HG03565 (cell line): ENCODE results near the gene CEACAM6.
A peak's percentile ranks its signal among the peaks of the same experiment; 100 is the strongest.
"Not testable (repeated sequence)": the region's sequence is repeated elsewhere in the genome, so short reads cannot be mapped to it uniquely, and the experiment has no call there.

Experiments
- ATAC-seq: cut with Tn5 transposase; IDR thresholded peaks from one replicate; pipeline ENCODE4 v1.9.1; 2021; ENCODE audit warnings: mild to moderate bottlenecking, moderate library complexity; ENCODE audit not compliant: unreplicated experiment

Gene CEACAM6

DNA sequence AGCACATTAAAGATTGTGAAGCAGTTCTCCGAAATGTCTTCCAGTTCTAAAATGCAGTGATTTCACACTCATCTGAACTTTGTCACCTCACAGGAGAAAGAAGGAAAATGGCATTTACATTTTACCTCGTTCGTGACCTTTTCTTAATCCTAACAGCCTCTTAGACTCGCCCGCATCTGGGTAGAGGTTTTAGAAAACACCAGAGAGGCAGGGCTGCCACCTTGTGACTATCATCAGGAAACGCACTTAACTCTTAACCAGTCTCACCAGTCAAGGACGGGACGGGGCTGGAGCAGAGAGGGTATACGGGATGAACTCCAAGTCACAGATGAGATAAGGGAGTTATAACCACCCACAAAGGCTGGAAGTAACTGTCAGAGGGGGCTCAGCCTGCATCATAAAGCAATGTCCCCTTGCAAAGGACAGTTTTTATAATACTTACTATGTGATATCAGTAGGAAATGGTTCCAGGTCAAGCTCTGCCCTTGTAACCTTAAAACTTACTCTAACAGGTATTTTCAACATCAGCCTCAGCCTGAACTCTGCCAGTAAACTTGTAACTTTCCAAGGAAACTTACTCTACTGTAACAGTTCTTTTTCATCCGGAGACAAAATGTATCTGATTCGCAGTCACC lies 8.6 kb upstream of the CEACAM6 start:
- no peak for ATAC-seq

DNA sequence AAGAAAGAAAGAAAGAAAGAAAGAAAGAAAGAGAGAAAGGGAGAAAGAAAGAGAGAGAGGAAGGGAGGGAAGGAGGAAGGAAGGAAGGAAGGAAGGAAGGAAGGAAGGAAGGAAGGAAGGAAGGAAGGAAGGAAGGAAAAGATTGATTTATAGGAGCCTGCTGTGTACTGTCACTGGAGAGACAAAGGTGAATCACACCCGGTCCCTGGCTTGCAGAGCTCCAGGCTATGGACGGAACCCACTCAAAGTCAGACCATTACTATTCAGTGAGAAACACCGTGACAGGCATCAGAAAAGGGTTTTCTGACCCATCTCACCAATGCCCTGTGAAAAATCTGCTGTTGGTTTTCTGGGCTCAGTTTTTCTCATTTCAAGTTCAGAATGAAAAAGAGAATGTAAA lies 7.3 kb upstream of the CEACAM6 start:
- ATAC-seq = no peak

DNA sequence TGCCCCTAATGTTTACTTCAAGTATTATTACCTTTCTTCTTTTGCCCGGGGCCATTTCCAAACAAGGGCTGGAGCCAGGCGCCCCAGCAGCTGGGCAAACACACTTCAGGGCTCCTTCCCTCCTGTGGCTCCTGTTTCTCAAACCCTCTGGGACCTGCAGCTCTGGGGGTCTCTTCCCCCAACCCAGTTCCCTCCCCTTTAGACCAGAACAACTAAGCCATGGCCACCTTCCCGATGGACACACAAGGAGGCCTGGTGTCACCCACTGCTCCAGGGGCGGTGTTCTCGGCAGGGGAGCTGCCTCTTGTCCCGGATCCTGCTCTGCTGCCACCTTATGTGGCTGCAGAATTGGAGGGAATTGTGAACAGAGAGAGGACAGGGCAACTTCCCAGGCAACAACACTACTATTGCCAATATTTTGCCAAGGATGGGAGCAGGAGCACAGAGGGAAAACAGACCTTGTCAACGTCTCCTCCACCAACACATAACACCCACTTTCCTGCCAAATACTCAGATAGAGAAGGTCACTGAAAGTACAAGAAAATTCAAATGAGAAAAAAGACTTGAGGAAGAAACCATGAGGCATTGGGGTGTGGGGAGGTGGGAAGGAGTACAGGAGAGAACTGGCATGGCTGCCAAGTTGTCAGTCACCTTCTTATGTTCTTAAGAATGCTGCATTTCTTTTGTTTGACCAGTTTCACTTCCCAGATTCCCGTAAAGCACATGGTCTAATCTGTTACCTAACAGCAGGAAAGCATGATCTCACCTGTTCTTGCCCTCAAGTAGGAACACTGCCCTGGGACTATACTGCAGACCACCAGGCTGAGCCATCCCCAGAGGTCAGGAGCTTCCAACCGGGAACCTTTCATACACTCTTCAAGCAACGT lies 4.8 kb upstream of the CEACAM6 start:
- not testable (repeated sequence) for ATAC-seq

DNA sequence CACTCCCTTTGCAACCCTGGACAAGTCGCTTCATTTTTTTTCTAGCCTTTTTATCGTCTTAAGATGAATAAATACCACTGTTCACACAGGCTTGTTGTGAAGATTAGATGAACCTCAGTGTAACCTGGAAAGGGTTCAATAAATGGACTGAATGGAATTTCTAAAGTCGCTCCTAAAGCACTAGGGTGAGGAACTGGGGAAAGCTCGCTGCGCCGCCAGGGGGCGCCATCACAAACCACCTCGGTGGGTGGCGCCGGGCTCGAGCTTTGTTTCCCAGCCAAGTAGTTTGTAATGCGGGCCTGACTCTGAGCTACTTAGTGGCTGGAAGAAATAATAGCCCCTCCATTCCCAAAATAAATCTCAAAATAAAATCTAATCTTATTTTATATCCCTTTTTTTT lies 2.2 kb upstream of the CEACAM6 start:
- no peak for ATAC-seq

DNA sequence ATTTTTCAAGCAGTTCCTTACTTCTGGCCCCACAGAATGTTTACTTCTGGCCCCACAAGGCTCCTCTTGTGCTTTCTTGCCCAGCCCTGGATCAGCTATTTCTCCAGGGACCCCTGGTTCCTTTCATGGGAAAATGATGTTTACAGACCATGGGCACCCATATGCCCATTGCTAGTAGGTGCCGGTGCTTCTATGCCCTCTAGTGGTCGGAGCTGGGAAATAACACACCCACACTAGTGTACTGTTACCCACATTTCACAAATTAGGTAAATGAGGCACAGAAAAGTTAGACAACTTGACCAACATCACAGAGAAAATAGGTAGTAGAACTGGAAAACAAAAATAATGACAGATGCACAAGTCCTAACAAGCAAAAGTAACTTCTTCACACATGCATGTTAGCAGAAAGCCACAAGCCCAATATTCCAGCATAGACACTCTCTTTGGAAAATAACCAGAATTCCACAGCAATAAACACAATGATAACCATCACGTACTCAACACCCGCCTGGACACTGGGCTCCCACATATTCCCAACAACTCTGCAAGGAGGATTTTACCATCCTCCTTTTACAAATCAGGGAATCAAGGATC lies 1.3 kb upstream of the CEACAM6 start:
- no peak for ATAC-seq

DNA sequence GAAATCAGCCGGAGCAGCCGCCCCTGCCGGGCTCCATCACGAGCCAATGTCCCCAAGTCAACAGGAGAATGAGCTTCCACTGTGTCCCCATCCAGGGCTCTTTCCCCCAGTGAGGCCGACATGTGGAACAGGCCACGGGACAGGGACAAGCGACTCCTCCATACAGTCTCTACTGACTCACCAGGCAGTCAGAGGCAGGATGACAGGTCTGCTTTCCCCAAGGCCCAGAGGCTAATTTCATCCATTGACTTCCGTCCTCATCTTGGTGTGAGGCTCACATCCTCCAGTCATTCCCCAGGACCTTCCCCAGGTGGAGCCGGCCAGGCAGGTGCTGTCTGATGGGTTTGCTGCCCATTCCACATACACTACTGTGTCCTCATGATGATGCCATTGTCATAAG lies 3.5 kb downstream of the CEACAM6 start:
- no peak for ATAC-seq

DNA sequence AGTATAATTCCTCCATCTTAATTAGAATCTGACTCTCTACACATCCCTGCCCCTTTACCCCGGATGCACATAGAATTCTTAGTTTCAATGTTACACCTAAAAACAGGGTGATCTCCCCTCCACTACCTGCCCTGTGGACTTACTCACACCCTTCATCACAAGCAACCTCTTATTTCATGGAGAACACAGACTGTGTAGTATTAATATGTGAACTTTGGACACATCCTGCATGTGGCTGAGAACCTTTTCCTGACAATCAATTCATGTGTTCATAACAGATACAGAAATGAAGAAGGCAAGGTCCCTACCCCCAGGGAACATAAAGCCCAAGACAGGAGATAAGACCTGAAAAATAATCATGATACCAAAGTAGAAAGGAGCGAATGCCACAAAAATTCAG lies 11.8 kb downstream of the CEACAM6 start:
- no peak for ATAC-seq

DNA sequence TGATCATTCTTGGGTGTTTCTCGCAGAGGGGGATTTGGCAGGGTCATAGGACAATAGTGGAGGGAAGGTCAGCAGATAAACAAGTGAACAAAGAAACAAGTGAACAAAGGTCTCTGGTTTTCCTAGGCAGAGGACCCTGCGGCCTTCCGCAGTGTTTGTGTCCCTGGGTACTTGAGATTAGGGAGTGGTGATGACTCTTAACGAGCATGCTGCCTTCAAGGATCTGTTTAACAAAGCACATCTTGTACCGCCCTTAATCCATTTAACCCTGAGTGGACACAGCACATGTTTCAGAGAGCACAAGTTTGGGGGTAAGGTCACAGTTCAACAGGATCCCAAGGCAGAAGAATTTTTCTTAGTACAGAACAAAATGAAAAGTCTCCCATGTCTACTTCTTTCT lies 12.8 kb downstream of the CEACAM6 start:
- ATAC-seq = not testable (repeated sequence)

DNA sequence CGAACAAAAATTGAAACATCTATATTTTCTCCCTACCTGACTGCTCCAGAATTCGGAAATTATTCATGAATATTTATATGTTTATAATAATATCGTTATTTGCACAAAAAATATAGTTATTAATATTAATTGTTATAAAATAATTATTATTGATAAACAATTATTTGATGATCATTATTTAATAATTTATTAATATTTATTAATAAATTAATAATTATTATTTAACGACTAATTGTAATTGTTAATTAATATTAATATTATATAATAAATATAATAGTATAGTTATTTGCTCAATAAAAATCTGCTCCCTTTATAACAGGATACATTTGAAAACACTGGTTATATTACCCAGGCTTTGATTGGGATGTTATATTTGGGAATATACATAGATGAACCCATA lies 14.3 kb downstream of the CEACAM6 start:
- no peak for ATAC-seq

DNA sequence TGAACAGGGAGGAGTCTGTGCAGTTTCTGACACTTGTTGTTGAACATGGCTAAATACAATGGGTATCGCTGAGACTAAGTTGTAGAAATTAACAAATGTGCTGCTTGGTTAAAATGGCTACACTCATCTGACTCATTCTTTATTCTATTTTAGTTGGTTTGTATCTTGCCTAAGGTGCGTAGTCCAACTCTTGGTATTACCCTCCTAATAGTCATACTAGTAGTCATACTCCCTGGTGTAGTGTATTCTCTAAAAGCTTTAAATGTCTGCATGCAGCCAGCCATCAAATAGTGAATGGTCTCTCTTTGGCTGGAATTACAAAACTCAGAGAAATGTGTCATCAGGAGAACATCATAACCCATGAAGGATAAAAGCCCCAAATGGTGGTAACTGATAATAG lies 16.1 kb downstream of the CEACAM6 start:
- no peak for ATAC-seq

DNA sequence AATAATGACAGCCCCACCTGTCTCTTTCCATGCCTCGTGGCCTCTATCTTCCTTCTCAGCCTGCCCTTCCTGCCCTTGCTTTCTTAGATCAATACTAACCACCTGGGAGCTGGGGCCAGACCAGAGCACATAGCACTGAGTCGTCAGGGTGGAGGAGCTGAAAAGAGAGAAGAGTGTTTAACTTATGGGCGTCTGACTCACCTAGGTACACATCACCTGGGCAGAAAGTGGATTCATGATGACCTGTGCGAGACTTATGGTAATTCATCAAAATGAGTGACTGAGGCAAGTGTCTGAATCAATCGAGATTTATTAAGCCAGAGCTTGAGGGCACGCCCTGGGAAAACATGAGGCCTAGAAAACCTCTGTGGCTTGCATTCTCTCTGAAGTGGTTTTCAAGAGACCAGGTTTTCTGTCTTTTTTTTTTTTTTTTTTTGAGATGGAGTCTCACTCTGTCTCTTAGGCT lies 19.2 kb downstream of the CEACAM6 start:
- no peak for ATAC-seq

DNA sequence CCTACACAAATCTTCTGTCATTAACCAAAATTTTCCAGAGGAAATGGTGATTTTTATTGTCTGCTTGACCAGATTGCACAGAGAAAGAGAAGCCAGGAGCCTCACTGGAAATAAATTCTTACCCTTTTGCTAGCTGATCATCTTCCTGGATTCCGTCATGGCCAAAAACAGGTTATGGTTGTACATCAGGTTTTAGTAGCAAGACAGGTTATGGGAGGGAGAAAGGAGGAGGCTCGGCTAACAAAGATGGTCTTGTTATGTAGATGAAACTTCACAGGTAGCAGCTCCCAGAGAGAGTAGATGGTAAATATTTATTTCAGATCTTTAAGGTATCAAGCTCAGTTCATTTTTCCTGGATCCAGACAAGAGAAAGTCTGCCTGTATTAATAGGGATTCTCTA lies 21.4 kb downstream of the CEACAM6 start:
- no peak for ATAC-seq

DNA sequence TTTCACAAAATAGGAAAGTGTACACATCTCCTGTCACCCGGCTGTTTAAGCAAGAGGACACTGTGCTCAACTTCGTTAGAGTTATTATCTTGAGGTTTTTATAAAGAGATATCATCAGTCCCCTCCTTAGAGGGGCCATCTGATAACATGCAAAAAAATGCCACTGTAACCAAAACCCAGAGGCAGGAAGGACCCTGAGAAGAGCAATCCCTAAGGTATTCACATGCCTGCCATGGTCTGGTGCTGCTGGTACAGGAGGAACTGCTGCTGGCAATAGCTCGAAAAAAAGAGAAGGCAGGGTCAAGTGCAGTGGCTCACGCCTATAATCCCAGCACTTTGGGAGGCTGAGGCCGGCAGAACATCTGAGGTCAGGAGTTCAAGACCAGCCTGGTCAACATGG lies 28.3 kb downstream of the CEACAM6 start:
- no peak for ATAC-seq

DNA sequence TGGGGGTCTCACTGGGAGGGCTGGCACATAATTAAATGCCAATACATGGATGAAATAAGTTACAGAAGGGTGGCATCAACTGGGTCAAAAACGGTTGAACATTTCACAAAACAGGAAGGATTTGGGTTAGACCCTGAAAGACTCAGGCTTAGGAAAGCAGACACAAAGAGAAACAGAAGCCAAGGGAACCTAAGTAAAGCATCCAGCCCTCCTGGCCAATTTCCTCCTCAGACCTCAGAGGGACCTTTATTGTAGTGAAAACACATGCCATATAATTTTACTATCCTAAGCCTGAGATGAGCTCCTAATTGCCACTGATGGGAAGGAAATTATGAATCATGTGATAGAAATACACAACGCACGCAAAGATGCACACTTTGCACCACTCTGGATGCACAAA lies 29.0 kb downstream of the CEACAM6 start:
- ATAC-seq = no peak

DNA sequence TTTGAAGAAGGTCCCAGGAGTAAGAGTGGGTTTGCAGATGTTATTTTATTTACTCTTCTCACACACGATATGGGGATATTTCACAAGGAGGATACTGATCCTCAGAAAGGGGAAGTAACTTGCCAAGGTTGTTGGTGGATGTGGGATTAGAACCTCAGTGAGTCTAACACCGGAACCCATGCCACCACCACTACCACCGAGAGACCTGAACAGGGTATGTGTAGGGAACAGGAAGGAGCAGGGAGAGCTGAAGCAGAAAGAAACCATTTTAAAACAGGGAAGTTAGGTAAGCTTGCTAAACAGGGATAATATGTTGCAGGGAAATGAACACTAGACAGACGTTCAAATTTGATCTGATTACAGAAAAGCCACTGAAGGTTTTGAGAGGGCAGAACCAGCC lies 29.4 kb downstream of the CEACAM6 start:
- no peak for ATAC-seq

DNA sequence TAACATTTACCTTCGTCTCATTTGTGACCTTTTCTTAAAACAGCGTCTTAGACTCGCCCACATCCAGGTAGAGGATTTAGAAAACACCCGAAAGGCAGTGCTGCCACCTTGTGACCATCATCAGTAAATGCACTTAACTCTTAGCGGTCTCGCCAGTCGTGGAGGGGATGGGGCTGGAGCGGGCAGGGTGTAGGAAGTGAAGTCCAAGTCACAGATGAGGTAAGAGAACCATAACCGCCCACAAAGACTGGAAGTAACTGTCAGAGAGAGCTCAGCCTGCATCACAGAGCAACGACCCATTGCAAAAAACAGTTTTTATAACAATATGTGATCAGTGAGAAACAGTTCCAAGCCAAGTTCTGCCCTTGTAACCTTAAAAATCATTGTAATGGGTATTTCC lies 30.3 kb downstream of the CEACAM6 start:
- peak; percentile 40 for ATAC-seq

DNA sequence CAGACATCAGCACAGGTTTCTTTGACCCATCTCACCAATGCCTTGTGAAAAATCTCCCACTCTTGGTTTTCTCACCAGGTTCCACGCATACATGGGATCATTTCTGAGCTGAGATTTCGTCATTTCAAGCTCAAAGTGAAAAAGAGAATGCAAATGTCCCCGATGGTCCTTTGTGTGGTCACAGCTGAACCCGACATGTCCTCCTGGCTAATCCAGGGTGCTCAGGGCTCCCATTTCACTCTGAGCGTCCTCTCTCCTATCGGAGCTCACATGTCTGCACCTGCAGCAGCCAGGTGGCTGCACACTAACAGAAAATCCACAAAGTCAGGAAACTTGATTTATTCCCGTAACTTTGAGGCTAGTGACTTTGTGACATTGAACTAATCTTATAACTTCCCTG lies 31.7 kb downstream of the CEACAM6 start:
- ATAC-seq = no peak

DNA sequence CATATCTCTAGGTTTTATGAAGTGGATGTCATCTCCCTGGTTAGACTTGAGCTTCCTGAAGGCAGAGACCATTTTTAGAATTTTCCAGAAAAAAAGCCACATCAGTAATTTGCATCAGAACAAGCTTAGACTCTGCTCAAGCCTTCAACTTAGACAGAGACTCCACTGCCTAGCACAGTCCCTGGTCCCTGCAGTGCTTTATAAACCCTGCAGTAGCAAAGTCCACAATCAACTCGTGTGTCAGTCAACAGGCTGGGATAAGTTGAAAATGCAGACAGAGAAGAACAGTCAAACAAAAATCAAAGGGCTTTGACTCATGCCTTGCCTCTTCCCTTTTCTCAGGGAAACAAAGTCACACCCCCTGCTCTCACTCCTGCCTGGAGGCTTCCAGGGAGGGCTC lies 33.2 kb downstream of the CEACAM6 start:
- not testable (repeated sequence) for ATAC-seq

DNA sequence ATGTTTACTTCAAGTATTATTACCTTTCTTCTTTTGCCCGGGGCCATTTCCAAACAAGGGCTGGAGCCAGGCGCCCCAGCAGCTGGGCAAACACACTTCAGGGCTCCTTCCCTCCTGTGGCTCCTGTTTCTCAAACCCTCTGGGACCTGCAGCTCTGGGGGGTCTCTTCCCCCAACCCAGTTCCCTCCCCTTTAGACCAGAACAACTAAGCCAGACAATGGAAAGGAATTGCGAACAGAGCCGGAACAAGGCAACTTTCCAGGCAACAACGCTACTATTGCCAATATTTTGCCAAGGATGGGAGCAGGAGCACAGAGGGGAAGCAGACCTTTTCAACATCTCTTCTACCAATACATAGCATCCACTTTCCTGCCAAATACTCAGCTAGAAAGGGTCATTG lies 33.7 kb downstream of the CEACAM6 start:
- ATAC-seq = not testable (repeated sequence)

DNA sequence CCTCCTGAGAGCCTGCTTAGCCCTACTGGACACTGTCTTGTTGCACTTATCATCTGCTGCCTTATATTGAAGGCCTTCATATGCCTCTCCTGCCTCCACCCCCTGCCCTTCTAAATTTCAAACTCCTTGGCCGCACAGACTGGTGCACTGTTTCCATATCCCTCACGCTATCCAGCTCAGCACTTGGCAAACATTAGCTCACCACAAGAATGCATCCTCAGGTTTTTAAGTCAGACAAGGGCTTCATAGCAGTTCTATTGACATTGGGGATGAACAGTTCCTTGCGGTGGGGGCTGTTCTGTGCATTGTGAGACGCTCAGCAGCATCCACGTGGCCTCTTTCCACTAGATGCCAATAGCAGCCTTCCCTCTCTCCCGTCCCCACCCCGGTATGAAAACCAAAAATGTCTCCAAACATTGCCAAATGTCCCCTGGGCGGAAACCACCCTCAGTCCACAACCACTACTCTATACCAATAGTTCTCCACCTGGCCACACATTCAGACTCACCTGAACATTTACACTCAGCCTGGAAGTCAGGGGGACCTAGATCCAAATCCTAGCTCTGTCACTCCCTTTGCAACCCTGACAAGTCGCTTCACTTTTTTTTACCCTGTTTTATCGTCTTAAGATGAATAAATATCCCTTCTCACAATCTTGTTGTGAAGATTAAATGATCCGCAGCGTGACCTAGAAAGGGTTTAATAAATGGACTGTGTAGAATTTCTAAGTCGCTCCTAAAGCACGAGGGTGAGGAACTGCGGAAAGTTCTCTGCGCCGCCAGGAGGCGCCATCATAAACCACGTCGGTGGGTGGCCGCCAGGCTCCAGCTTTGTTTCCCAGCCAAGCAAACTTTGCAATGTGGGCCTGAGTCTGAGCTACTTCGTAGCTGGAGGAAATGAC lies 37.4 kb downstream of the CEACAM6 start:
- ATAC-seq = no peak

DNA sequence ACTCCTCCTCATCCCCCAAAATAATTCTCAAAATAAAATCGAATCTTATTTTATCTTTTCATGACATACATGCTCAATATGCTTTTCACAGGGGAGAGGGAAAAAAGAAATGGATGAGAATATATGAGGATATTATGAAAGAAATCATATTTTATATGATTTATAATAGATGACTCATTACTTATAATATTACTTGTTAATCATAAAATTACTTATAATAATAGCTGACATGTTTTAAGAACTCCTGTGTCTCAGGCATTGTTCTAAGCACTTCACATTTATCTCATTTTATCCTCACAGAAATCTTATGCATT lies 38.0 kb downstream of the CEACAM6 start:
- ATAC-seq = no peak
